Measurements from ENCODE around the gene ABCA4.
"Not testable (repeated sequence)": the region's sequence is repeated elsewhere in the genome, so short reads cannot be mapped to it uniquely, and the experiment has no call there.

Gene ABCA4

GRCh38 chr1:94000510-94001282 is 120.3 kb downstream of the ABCA4 start:
- no peaks in the 10 kb centered on the region for H3K36me3 ChIP-seq (ENCODE audit: low read depth)
- H3K27me3 ChIP-seq (ENCODE audit: insufficient read depth, poor library complexity, severe bottlenecking) = no peaks in the 10 kb centered on the region
- TF ChIP-seq, protein P1, sequence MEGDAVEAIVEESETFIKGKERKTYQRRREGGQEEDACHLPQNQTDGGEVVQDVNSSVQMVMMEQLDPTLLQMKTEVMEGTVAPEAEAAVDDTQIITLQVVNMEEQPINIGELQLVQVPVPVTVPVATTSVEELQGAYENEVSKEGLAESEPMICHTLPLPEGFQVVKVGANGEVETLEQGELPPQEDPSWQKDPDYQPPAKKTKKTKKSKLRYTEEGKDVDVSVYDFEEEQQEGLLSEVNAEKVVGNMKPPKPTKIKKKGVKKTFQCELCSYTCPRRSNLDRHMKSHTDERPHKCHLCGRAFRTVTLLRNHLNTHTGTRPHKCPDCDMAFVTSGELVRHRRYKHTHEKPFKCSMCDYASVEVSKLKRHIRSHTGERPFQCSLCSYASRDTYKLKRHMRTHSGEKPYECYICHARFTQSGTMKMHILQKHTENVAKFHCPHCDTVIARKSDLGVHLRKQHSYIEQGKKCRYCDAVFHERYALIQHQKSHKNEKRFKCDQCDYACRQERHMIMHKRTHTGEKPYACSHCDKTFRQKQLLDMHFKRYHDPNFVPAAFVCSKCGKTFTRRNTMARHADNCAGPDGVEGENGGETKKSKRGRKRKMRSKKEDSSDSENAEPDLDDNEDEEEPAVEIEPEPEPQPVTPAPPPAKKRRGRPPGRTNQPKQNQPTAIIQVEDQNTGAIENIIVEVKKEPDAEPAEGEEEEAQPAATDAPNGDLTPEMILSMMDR (IDR thresholded peaks at IDR 0.05; ENCODE audit: poor library complexity, severe bottlenecking) = no peak
- no peak overlapping the region for H3K4me3 ChIP-seq (ENCODE audit: severe bottlenecking)
- no peak for ATAC-seq (ENCODE audit: low read depth)
- no peak for DNase-seq (ENCODE audit: low spot score)
- no peaks in the 10 kb centered on the region for H3K4me1 ChIP-seq (ENCODE audit: insufficient read depth, poor library complexity, severe bottlenecking)
- no peak overlapping the region for H3K27ac ChIP-seq (ENCODE audit: poor library complexity, severe bottlenecking)
- no peaks in the 10 kb centered on the region for H3K9me3 ChIP-seq (ENCODE audit: severe bottlenecking)

- no peaks in the 10 kb centered on the region for H3K9me3 ChIP-seq (ENCODE audit: severe bottlenecking)
- TF ChIP-seq, protein P1 (IDR thresholded peaks at IDR 0.05; ENCODE audit: poor library complexity, severe bottlenecking) = no peak
- no peak overlapping the region for H3K4me3 ChIP-seq (ENCODE audit: severe bottlenecking)
- H3K4me1 ChIP-seq (ENCODE audit: insufficient read depth, poor library complexity, severe bottlenecking) = peaks cover under 1% of the 10 kb centered on the region
- no peak overlapping the region for H3K27ac ChIP-seq (ENCODE audit: poor library complexity, severe bottlenecking)
- no peaks in the 10 kb centered on the region for H3K27me3 ChIP-seq (ENCODE audit: insufficient read depth, poor library complexity, severe bottlenecking)
- no peak for ATAC-seq (ENCODE audit: low read depth)
- no peaks in the 10 kb centered on the region for H3K36me3 ChIP-seq (ENCODE audit: low read depth)
- DNase-seq (ENCODE audit: low spot score) = no peak
Observed at GRCh38 chr1:93999840-94000415, 121.0 kb downstream of the ABCA4 start.

GRCh38 chr1:93998532-93998931 is 122.4 kb downstream of the ABCA4 start:
- not testable (repeated sequence) for ATAC-seq (ENCODE audit: low read depth)

GRCh38 chr1:93997756-93998155 is 123.2 kb downstream of the ABCA4 start:
- Histone ChIP-seq H3K9me3 (ENCODE audit: severe bottlenecking) (no peaks in the 10 kb centered on the region), H3K27ac (ENCODE audit: poor library complexity, severe bottlenecking) (no peak overlapping the region), H3K4me3 (ENCODE audit: severe bottlenecking) (no peak overlapping the region), H3K36me3 (ENCODE audit: low read depth) (no peaks in the 10 kb centered on the region), H3K4me1 (ENCODE audit: insufficient read depth, poor library complexity, severe bottlenecking) (peaks cover 22% of the 10 kb centered on the region), H3K27me3 (ENCODE audit: insufficient read depth, poor library complexity, severe bottlenecking) (no peaks in the 10 kb centered on the region)
- ATAC-seq (ENCODE audit: low read depth) (no peak), DNase-seq (ENCODE audit: low spot score) (no peak)
- TF ChIP-seq, protein P1 (IDR thresholded peaks at IDR 0.05; ENCODE audit: poor library complexity, severe bottlenecking) = no peak

More at GRCh38 chr1:93998532-93998931, 122.4 kb downstream of the ABCA4 start:
- H3K27me3 ChIP-seq (ENCODE audit: insufficient read depth, poor library complexity, severe bottlenecking); DNase-seq (ENCODE audit: low spot score); H3K36me3 ChIP-seq (ENCODE audit: low read depth); H3K4me3 ChIP-seq (ENCODE audit: severe bottlenecking); H3K9me3 ChIP-seq (ENCODE audit: severe bottlenecking); H3K27ac ChIP-seq (ENCODE audit: poor library complexity, severe bottlenecking): not testable (repeated sequence)
- peaks cover 15% of the 10 kb centered on the region for H3K4me1 ChIP-seq (ENCODE audit: insufficient read depth, poor library complexity, severe bottlenecking)

DNA sequence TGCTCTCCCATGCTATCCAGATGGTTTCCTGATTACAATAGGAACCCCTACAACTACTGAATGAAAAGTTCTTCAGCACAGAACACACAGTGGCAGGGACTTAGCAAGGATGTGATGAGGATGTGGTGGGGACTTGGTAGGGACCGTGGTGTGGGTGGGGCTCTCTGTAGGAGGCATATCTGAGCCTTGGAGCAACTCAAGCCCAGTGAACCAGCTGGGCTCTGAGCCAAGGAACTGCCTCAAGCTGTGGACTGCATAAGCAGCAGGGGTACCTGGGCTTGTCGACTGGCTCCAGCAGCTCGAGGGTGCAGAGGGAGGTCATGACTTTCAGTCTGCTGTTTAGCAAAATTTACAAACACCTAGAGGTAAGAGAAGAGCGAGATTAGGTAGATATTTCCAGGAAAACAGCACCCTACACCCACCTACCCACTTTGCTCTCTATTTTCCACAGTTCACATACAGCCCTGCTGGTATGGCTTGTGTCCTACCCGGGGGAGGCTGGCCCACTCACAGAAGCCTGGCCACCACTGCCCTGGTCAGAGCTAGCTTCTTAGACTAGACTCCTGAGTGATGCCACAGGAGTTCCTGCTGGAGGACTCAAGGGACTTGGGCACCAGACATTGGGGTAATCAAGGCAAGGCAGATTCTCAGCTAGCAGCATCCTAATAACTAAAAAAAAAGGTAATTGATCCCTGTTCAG is 125.0 kb downstream of the ABCA4 start:
- Histone ChIP-seq H3K9me3 (ENCODE audit: severe bottlenecking) (no peaks in the 10 kb centered on the region), H3K4me3 (ENCODE audit: severe bottlenecking) (no peak overlapping the region), H3K4me1 (ENCODE audit: insufficient read depth, poor library complexity, severe bottlenecking) (peaks cover 23% of the 10 kb centered on the region), H3K27ac (ENCODE audit: poor library complexity, severe bottlenecking) (no peak overlapping the region), H3K27me3 (ENCODE audit: insufficient read depth, poor library complexity, severe bottlenecking) (no peaks in the 10 kb centered on the region), H3K36me3 (ENCODE audit: low read depth) (no peaks in the 10 kb centered on the region)
- ATAC-seq (ENCODE audit: low read depth) (0 out of 3 replicates have a peak, but pooled peaks have one; percentile 13), DNase-seq (ENCODE audit: low spot score) (no peak)
- TF ChIP-seq, protein P1 (IDR thresholded peaks at IDR 0.05; ENCODE audit: poor library complexity, severe bottlenecking) = no peak
